Activated CD8-positive, alpha-beta memory T cell treated with anti-CD3 and anti-CD28 coated beads for 4 hours (primary cell): ENCODE measurements around the gene OTUB2.

Experiments used
- DNase-seq, 2 donors: peaks; one replicate each; pipeline ENCODE4 v3.0.0-alpha.2; 2020; ENCODE audit warnings: low read depth in 2 of 2

OTUB2 gene

DNA sequence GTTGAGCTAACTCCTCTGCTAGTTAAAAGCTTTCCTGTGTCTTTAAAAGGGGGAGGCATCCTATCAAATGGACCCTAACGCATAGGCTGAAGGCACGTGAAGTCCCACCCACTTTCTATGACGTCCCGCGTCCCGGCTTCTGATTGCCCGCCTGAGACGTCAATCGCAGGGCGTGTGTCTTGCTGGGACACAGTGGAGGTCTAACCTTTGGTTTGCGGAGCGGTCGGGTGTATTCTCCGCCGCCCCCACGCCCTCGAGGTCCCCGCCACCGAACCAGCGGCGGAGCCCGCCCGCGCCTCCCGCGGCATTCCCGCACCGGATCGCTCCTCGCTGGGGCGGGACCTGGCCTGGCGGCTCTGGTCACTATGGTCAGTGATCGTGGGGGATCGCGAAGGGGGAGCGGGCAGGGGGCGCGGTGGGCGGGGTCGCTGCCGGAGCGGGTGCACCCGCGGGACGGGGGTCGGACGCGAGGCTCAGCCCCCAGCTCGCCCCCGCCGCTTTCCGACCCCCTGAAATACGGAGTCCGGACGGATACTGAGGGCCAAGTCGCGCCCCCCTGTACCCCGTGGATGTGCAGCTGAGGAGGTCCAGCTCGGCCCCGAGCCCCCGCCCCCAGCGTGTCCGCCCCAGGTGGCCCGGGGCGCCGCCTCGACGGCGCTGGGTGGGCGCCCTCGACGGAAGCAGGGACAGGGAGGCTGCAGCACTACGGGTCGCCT, at the start of gene OTUB2:
Gene OTUB2 (plus strand): TSS at position 168 of the 716 bp plus-strand sequence. CDS start 198 bp downstream, at position 366.
- DNase-seq, result peak; percentile 89 to 90

- DNase-seq, result no peak
These were observed 49.6 kb upstream of the OTUB2 start, which contains the start of gene ASB2 for GRCh38 chr14:93976477-93977057. TSS of gene ASB2 (minus strand) at chr14:93976570. CDS start at chr14:93964539, 12,031 bp downstream.

GRCh38 chr14:93977171-93977570, 49.0 kb upstream of the OTUB2 start:
- no peak for DNase-seq

DNA sequence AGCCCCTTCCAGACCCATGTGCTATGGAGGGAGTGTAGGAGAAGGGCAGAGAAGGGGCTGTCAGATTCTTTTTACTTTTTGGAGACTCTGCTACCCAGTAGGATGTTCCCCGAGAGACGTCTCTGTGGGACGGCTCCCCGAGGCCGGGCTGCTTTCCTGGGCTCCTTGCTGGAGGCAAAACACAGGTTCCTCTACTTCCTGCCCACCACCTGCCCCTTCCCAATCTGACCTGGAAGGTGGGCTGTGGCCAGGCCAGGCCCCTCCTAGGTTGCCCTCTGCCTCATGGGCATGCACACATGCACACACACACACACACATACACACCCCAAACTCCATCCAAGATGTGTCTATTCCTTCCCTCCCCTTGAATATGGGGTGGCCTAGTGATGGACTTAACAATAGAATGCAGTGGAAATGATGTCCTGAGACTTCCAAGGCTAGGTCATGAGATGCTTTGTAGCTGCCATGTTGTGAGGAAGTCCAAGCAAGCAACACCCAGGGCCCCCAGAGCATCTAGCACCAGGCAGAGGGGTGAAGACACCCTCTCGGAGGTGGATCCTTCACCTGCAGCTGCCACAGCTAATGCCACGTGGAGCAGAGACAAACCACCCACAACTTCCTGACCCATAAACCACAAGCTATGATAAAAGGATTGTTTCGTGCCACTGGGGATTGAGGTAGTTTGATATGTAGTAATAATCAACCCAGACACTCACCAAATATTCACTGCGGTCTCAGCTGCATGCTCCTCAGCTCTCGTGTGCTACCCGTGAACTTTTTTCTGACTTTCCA, 48.2 kb upstream of the OTUB2 start:
- peak; percentile 43 to 67 for DNase-seq

DNA sequence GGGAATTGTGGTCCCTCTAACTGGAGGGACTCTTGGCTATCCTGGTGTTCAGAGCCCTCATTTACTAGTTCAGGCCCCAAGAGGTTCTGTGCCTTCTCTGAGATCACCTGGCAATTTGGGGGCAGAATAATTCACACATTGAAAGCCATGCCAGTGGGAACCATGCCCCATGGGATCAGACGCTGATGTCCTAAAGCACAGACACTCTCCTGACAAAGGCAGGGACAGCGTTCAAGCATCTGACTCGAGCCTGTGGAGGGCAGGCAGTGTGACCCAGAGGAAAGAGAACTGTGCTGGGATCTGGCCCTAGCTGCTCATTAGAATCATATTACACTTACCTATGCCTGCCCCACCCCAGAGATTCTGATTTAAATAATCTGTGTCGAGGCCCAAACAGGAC, 47.4 kb upstream of the OTUB2 start:
- DNase-seq, result no peak

DNA sequence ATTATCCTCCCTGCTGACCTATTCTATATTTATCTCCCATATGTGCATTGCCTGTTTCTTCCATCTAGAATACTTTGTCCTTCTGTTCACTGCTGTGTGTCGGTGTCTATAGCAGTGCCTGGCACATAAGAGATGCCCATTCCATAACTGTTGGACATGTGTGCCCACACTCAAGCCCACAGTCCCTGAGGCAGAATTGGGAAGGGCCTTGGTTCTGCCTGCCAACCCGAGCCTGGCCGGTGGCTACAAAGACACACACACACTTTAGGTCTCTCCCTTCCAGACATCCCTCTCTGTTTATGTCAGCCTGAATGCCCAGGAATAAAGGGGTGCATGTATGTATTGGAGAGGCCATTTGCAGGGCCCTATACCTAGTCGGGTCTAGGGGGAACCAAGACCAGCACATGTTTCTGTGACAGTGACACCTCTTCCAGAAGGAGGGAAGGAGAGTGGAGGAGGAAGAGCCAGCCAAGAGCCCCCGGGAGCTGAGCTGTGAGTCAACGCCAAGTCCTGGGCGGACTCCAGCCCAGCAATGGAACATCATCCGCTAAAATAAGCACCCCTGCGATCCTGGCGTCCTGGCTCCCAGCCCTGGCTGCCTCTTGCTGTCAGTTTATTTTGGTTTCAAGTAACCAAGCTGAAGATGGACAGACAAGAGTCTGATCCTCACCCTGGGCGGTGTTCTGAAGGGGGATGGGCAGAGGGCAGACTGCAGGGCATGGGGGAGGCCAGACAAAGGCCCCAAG, 45.5 kb upstream of the OTUB2 start:
- no peak for DNase-seq

GRCh38 chr14:93981316-93982229, 44.6 kb upstream of the OTUB2 start:
- no peak for DNase-seq

GRCh38 chr14:93982230-93983007, 43.7 kb upstream of the OTUB2 start:
- no peak for DNase-seq

DNA sequence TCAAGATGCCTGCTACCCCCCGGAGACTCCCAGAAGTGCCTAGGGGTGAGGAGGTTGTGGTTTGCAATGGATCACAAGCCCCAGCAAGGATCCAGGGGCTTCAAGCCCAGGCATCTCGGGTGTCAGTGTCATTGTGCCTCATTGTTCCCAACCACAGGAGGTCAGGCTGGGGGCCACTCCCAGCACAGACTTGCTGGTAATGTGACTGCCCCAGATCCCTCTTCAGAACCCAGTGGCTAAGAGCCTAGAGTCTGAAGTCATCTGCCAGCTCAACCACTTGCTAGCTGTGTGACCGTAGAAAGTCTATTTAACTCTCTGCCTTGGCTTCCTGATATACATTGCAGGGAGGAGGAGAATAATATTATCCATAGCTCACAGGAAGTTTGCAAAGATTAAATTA, 42.1 kb upstream of the OTUB2 start:
- DNase-seq, result no peak

- no peak for DNase-seq
These were observed 41.1 kb upstream of the OTUB2 start for GRCh38 chr14:93984987-93985410.

GRCh38 chr14:93986955-93987354, 39.2 kb upstream of the OTUB2 start:
- no peak for DNase-seq

DNA sequence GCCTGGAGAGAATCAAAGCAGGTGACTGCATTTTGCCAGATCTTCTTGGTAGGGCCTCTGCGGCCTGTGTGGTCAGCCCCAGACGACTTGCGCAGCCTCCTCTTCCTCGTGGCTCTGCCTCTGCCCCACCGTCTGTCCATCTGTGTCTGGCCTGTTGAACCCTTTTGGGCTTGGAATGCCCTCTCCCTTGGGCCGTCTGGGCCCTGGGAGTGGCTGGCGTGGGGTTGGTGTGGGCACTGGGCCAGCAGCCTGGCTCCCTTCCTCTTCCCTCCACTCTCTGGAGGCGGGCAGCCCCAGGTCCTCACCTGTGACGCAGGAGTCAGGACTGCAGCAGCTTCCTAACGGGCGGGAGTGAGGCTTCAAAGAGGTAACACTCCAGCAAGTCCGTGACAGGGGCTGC, 38.8 kb upstream of the OTUB2 start:
- DNase-seq, result no peak

DNA sequence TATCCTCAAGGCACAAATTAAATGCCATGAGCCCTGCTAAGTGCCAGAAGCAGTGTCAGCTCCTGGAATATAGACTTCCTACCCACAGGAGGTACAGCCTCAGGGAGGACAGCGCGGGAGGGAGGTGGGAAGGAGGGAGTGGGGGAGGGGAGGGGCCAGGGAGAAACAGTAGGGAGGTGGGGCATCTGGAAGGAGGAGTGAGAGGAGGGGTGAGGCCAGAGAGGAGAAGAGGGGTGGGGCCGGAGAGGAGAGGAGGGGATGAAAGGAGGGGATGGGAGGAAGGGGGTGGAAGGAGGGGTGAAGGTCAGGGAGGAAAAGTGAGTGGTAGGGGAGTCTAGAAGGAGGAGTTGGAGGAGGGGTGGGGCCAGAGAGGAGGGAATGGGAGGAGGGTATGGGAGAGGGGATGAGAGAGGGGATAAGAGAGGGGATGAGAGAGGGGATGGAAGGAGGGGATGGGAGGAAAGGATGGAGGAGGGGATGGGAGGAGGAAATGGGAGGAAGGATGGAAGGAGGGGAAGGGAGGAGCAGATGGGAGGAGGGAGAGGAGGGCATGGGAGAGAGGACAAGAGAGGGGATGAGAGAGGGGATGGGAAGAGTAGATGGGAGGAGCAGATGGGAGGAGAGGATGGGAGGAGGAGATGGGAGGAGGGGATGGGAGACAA, 38.2 kb upstream of the OTUB2 start:
- no peak for DNase-seq

- DNase-seq, result no peak
These were observed 36.2 kb upstream of the OTUB2 start for GRCh38 chr14:93989939-93990338.

DNA sequence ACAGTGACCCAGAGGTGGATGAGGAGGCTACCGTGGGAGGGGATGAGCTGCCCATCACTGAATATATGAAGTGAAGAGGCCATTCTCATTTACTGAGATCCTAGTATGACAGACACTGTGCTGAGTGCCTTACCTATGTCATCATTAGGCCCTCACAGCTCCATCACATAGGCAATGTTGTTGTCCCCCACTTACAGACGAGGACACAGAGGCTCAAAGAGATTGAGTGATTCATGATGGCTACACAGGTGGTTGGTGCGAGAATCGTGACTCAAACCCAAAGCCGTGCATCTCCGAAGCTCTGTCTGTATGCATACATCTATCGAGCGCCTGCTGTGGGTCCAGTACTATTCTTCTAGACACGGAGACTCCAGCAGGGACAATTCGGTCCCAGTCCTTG, 34.9 kb upstream of the OTUB2 start:
- DNase-seq, result no peak

DNA sequence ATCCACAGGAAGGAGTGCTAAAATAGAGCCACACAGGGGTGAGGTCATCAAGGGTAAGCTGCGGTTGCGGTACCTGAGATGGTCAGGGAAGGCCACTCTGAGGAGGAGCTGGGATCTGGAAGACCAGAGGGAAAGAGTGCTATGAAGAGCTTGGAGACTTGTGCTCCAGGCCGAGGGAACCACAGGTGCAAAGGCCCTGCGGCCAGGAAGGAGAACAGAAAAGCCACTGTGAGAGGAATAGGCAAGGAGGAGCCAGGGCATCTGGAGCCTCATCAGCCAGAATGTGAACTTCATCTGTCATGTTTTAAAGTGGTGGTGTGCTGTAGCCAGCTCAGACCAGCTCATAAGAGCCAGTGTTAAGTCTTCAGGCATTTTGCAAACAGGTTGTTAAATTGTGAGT, 34.5 kb upstream of the OTUB2 start:
- DNase-seq, result no peak

GRCh38 chr14:93993382-93993781, 32.8 kb upstream of the OTUB2 start:
- DNase-seq, result no peak

- peak; percentile 20 to 56 for DNase-seq
These were observed 31.0 kb upstream of the OTUB2 start for GRCh38 chr14:93994919-93995682.
